GM04503 (cell line): Measurements from ENCODE around the gene CHD6.

ENCODE experiments used
- DNase-seq: peaks from one replicate; pipeline ENCODE4 v3.0.0-alpha.2; 2012; ENCODE audit warnings: low read depth

Gene CHD6

DNA sequence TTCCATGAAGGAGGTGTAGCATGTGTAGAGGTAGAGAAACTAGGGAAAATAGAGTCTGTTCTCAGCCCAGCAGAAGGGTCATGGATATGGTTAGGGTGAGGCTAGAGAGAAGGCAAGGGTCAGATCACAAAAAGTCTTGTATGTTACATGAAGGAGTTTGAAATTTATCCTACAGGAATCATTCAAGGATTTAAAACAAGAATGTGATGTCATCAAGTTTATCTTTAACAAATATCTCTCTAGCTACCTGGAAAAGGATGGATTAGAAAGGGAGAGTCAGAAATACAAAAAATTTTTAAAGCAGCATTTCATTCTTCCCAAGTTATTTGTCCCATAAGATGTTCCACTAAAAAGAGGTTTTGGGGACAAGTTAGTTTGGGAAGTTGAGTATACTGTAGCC, 4.4 kb upstream of the CHD6 start:
- no peak for DNase-seq

DNA sequence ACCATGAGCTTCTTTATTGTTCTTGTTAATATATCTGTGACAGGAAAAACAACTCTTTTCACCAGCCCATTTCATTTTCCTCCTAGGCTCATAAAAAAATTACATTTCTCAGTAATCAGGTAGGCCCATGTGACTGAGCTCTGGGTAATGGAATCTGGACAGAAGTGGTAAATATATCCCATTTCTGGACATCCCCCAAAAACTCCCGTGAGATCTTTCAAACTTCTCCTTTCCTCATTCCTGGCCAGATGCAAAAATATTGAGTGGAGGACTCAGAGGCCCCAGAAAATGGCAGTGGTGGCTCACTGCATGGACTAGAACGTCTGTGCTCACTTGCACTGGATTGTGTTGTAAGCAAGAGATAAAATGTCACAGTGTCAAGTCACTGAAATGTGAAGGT, 3.8 kb upstream of the CHD6 start:
- no peak for DNase-seq

DNA sequence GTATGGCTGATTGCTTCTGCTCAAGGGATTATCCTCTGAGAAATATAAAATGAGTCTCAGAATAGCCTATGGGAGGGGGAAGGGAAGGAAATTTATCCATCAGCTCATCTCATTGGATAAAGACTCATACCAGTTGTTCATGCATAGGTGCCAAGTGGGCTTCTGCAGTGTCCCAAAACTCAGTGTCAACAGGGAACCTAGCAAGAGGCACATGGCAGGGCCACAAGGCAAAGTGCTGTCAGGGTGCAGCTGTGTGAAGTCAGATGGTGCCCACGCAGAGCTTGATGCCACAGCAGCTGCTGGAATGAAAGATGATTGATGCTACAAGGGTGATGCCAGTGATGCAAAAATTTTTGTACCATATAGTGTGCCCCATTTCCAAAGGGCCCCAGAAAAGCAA, 3.2 kb upstream of the CHD6 start:
- DNase-seq = no peak

DNA sequence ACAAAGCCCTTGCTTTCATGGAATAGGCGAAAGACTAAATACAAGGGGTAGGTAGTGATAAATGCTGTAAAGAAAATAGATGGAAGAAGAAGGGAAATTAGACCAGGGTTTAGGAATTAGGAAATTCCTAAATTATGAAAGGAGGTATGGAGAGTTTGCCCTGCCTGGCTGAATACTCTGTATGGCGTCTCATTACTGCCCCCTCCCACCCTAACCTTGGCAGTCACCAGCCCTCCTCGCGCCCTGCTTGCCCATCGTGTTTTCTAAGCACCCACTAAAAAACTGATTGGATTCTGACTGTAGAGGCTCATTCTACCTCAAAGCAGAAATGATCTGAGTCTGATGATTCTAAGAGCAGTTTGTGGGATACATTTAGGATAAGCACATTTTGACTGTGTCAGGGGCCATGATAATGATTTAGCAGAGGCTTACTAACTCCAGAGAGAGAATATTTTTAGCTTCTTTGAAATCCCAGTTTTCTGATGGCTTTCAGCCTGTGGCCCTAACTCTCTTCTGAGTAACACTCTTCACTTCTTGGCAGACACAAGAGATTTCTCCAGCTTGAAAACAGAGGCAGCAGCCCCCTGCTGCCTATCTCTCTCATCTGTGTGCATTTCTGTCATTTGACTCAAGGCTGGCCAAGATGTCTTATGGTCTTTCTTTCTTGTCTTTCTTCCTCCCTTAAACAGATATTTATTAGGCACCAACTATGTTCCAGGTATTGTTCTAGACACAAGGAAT, 1.4 kb upstream of the CHD6 start:
- no peak for DNase-seq

DNA sequence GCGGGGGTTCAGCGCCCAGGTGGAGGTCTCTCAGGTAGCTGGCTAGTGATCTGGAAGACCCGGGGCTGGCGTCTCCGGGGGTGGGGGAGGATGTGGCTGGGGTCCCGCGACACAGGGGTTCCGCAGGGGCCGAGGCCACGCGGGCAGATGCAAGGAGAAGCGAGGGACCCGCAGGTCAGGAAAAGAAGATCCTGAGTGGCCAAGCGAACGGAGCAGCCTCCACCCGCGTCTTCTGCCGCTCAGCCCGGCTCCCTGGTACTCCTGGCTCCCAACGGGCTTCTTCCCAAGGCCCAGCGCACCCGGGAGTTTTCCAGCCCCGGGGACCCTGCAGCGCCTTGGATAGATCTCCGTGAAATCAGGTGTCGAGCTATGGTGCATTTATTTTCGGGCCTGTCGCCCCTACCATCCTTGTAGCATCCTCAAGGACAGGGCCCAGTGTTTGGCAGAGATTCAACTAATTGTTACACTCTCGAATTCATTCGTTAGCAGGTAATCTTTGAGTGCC, 682 bp upstream of the CHD6 start:
- no peak for DNase-seq

DNA sequence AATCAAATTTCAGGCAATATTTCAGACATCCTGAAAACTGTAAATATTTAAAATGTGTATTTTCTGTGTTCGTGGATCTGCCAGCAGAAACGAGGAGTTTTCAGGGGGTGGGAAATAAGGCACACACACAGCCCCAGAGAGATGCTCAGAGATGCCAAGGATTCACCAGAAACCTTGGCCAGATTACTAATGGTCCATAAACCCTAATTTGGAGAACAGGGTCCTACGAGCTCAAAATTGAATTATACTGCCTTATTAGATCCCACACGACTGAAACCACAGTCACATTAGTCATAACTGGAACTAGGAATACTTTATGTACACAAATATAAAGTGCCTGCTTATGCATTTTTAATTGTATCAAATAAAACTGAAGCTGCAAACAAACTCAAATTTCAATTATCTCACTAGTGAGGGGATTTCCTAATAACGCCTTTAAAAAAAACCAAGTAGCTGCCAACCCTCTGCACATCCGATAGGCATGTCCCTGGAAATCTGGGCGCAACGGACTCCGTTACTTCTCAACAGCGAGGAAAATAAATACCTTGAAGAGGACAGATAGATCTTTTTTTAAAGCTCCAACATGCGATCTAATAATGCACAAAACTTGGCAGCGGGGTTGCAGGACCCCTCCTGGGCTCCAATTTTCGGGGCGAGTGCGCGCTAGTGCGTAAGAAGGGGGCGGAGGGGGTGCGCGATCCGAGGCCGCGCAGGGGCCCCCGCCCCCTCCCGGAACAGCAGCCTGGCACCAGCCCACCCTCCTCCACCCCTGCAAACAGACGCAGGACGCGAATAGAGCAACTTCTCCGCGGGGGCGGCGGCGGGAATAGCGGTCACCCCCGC, 897 bp downstream of the CHD6 start:
- no peak for DNase-seq

DNA sequence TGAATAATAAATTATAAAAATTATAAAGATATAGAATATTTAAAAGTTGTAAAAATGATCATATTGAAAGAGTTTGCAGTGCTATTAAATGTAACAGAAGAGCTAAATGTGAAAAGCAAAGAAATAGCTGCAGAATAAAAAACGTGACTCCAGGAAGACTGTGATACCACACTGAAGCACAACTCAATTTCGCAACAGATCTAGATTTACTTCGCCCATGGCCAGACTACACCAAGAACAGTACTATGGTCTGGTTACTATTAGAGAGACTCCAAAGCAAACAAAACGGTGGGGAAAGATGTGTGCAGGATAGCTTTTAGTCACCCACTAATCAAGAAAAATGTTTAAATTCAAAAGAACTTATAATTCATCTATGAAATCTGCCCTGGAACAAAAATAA, 1.9 kb downstream of the CHD6 start:
- DNase-seq = no peak

DNA sequence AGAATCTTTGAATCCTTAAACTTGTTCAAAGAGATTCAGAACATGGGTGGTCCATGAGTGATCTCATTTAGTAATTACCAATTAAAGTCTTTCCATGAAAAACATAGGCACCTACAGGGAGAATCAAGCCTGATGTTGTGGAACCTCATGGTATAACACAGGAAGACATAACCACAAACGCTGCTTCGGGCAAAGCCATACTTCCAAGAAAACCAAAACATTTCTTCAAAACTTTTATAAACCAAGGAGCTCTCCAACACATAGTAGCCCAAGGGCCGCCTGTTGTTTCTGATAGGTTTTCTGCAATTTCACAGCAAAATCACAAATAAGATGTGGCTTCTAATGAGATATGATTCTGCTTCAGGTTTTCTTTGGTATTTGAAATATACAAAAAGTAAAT, 2.5 kb downstream of the CHD6 start:
- no peak for DNase-seq

DNA sequence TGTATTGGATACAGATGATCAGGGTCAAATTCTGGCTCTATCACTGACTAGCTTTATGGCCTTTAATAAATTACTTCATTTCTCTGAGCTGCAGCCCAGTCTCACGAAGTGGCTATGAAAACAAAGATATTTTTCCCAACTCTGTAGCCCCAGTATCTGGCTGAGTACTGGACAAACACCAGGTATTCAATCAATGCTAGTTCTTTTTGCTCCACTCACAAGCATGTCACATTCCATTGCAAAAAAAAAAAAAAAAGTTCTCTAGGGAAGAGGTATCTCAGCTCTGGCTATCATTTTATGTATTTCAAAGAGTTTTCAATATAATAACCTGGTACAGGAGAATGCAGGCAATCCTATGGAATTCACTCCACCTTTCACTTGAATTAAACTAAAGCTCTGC, 3.1 kb downstream of the CHD6 start:
- DNase-seq = no peak

DNA sequence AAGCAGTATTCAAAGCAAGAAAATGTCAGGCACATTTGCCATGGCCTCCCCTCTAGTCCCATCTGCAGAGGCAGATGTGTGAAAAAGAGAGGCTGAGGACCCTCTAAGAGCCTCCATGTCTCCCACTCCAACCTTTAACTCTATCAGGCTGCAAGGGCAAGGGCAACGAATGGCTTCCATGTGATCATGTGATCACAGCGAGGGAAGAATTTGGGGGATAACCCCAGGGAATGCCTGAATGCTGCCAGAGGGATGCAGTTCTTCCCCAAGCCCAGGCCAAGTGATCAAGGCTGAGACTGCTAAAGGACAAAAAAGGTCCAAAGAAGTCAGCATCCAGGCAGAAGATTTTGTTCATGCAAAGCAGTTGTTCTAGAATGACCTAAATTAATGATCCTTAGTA, 4.9 kb downstream of the CHD6 start:
- DNase-seq = no peak

DNA sequence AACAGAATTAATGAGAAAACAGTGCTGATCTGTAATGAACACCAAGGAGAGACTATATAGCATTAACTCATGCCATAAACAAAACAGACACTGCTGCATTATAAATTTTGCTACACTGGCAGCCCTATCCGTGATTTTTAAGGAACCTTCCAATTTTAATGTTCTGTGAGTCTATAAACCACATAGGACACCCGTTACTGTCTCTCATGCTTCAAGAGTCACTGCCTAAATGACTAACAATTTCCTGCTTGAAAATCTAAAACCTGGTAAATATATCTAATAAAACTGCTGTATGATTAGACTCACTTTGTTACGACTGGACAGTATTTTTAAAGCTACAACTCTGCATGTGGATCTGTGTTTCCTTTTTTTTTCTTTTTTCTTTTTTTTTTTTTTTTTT, 8.7 kb downstream of the CHD6 start:
- no peak for DNase-seq

DNA sequence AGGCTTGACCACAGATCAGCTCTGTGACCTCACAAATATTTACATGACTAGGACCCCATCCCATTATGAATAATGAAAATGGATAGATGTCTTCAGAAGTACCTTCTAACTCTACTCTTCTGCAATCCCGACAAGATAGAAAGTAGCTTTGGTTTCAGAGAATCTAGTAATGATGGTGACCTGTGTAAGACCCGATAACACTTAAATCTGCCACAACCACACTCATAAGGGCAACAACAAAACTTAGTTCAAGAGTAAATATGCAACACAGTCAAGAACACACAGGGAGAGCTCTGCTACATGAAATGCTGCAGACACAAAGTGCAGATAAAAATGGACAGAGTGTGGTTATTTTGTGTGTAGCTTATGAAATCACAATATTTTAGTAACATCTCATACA, 9.6 kb downstream of the CHD6 start:
- DNase-seq = no peak

DNA sequence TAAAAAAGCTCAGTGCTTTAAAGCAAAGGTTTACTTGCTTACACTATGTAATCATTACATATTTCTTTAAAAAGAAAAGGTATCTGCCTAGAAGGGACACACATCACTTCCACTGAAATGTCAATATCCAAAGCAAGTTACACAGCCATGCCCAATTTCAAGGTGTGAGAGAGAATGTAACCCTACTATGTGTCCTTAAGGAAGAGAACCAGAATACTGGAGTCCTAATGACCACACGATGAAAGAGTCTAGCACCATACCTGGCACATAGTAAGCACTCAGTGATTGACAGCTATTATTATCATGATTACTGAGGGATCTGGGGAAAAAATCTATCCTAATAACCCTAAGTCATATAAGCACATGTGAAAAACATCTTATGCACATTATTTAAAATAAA, 10.4 kb downstream of the CHD6 start:
- DNase-seq = no peak

DNA sequence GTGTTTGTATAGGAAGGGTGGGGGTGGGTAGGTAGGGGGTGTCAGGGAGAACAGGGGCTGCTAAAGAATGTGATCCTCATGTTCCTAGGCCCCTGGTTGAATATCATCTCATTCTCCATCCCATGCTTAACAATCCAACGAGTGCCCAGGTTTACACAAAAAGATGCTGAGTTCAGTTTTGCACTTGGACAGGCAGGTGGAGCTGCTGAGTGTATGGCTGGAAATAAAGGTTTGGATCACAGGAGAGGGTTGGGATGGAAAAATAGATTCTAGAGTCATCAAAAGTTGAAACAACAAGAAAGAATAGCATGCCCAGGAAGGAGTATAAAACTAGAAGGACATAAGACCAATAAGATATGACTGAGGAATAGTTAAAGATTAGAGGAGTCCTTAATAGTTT, 14.2 kb downstream of the CHD6 start:
- DNase-seq = no peak

DNA sequence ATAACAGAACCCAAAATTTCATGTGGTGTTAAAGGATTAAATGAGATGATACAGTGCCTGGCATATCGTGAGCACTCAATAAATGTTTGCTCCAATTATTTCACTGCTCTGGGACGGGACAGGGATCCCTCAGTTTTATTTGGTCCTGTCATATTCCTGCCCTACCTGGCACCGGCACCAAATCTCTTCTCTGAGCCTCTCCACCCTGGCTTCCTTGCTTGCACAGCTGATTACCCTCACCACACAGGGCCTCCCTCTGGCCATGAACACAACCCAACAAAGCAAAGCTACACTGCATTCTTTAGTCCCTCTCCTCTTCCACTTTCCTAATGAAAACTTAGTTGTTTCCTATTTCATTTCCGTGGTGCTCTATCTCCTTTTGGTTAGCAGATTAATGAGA, 16.4 kb downstream of the CHD6 start:
- no peak for DNase-seq

DNA sequence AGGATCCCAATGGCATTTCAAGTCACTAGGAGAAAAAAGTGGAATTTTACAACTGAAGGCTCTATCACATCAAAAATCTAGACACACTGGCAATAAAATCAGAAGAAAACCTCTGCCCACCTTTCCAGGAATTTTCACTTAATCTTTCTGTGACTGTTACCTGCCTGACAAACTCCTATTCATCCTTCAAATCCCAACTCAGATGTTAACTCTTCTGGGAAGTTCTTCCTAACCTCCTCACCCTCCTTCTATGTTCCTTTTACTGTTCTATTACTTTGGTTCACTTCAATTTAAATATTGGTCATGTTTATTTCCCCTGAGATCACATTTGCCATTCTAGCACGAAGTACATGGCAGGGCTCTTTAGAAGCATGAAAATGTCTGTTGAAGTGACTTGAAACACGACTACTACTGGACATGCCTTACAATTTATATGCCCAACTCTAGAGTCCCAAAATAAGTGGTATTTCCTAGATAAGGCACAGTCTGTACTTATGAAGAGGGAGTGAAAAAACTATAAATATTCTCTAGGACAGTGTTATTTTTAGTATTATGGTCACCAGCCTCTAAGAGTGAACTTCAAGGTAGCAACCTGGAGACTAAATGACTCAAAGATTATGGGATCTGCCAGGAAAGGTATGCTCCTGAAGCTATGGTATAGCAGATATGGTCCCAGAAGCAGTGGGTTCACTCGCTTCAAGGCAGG, 17.1 kb downstream of the CHD6 start:
- DNase-seq = no peak

DNA sequence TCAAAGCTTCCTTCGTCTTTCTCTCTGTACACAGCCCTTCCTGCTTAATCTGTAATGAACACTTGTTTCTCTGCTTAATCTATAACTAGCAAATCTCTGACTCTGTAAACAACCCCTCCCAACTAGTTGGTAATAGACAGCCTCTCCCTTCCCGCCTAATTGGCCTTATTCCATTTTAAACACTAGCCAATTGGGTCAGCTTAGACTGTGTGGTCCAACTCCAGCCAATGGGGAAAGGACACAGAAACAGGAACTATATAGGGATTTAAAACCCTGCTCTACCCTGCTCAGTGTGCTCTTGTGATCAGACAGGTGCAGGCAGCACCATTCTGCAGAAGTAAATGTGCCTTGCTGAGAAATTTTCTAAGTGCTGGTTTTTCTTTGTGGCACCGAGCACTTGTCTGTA, 18.5 kb downstream of the CHD6 start:
- DNase-seq = no peak

DNA sequence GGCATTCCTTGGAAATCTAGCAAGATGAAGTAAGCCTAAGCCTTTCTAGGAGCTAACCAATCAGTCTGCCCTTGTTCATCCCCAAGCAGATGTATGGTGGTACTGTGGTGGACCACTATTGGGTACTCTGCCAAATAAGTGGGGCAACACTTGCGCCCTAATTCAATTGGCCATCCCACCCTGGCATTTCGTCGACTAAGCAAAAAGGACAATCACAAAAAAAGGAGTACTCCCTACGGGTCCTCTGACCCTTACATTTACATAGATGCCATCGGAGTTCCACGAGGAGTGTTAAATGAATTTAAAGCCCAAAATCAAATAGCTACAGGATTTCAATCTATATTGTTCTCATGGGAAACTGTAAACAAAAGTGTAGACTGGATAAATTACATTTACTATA, 19.5 kb downstream of the CHD6 start:
- no peak for DNase-seq

DNA sequence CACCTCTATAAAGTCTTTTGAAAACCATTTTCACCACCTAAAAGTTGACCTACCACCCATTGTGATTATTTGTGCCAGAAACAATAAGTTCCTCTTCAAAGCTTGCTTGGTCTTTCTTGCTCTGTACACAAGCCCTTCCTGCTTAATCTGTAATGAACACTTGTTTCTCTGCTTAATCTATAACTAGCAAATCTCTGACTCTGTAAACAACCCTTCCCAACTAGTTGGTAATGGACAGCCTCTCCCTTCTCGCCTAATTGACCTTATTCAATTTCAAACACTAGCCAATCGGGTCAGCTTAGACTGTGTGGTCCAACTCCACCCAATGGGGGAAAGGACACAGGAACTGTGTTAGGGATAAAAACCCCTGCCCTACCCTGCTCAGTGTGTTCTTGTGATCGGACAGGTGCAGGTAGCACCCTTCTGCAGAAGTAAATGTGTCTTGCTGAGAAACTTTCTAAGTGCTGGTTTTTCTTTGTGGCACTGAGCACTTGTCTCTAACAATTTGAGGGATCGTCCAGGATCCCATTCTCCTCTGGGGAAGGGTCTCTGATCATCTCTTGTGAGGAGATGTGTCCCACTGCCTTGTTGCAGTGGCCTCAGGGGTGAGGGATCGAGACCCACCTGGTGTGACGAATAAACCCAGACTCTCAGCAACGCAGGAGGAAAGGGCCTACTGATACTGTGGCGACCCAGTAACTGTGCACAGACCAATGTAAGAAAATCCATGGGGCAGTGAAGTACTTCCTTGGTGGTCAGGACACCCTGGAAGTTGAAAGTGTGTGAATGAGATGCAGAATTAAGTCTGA, 23.5 kb downstream of the CHD6 start:
- no peak for DNase-seq

DNA sequence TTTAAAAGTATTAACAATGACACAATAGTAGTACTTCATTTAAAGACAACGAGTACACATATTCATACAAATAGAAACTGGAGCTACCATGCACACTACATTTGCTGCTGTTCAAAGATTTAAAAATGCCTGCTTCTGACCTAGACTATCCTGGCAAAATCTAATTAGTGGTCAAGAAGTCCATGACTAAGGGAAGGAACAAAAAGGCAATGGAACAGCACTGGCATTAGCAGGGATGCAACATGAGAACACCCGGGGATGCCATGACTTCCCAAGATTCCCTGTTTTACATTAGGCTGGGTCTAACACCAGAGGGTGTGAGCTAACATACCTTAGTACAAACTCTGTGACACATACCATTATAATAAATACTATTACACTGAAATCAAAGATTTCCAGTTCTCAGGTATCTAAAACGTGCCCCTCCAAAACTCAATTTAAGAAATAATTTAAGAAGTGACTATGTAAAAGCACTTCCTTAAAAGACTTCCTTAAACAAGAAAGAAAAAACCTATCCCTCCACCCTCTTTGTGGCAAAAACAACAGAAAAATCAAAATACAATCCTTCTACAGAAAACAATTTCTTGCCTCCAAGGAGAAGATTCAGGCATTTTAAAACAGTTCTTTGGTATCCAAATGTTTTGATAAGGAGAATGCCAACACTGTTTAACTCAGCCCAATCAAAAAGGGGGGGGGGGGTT, 25.5 kb downstream of the CHD6 start:
- DNase-seq = no peak

DNA sequence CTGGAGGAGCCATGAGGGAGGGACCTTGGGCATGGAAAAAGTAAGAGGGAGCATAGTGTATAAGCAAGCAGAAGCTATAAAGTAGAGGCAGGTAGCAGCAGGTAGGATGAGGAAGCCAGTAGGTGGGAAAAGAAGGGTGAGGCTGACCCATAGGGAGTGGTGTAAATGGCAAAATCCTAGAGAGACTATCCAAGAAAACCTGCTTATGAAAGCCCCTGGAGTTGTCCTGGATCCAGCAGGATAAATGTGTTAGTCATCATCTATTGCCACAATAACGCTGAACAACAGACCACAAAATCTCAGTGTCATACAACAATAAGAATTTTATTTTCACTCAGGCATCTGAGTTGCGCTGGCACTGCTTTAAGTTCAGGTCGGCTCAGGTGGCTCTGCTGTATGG, 30.2 kb downstream of the CHD6 start:
- peak; percentile 68 for DNase-seq
